ENCODE data around the gene TPO.

The TPO gene

GRCh38 chr2:1497122-1497611 is 83.9 kb downstream of the TPO start:
- TF ChIP-seq CTCF (IDR thresholded peaks at IDR 0.05; ENCODE audit: low read depth, low read length), result no peak
- no peak overlapping the region for H3K4me3 ChIP-seq (replicated peaks in 1 of 2; ENCODE audit: low read depth in 2 of 2, low read length in 2 of 2)
- DNase-seq (ENCODE audit: low read depth in 2 of 2), result no peak

- TF ChIP-seq CTCF (IDR thresholded peaks at IDR 0.05; ENCODE audit: low read depth, low read length), result no peak
- DNase-seq (ENCODE audit: low read depth in 2 of 2), result no peak
- no peak overlapping the region for H3K4me3 ChIP-seq (replicated peaks in 1 of 2; ENCODE audit: low read depth in 2 of 2, low read length in 2 of 2)
These were observed 84.9 kb downstream of the TPO start for GRCh38 chr2:1498176-1498575.

- no peak overlapping the region for H3K4me3 ChIP-seq (replicated peaks in 1 of 2; ENCODE audit: low read depth in 2 of 2, low read length in 2 of 2)
- DNase-seq (ENCODE audit: low read depth in 2 of 2), result no peak
- no peak for TF ChIP-seq CTCF (IDR thresholded peaks at IDR 0.05; ENCODE audit: low read depth, low read length)
These were observed 86.0 kb downstream of the TPO start for GRCh38 chr2:1499033-1499795.

- TF ChIP-seq CTCF (IDR thresholded peaks at IDR 0.05; ENCODE audit: low read depth, low read length), result no peak
- no peak overlapping the region for H3K4me3 ChIP-seq (replicated peaks in 1 of 2; ENCODE audit: low read depth in 2 of 2, low read length in 2 of 2)
- no peak for DNase-seq (ENCODE audit: low read depth in 2 of 2)
These were observed 88.0 kb downstream of the TPO start for GRCh38 chr2:1501038-1501851.

GRCh38 chr2:1501991-1502390 is 88.7 kb downstream of the TPO start:
- H3K4me3 ChIP-seq (replicated peaks in 1 of 2; ENCODE audit: low read depth in 2 of 2, low read length in 2 of 2), result no peak overlapping the region
- DNase-seq (ENCODE audit: low read depth in 2 of 2), result no peak
- TF ChIP-seq CTCF (IDR thresholded peaks at IDR 0.05; ENCODE audit: low read depth, low read length), result no peak

GRCh38 chr2:1502891-1503304 is 89.6 kb downstream of the TPO start:
- DNase-seq (ENCODE audit: low read depth in 2 of 2), result no peak
- TF ChIP-seq CTCF (IDR thresholded peaks at IDR 0.05; ENCODE audit: low read depth, low read length), result no peak
- no peak overlapping the region for H3K4me3 ChIP-seq (replicated peaks in 1 of 2; ENCODE audit: low read depth in 2 of 2, low read length in 2 of 2)
